Ovary (tissue), 3 donors: ENCODE data around the gene LSM14A.

ENCODE experiments used
- EP300 ChIP-seq: sonication (generic); formaldehyde crosslinking; IDR thresholded peaks from one replicate; pipeline ENCODE4 v1.6.1; 2017; ENCODE audit warnings: antibody characterized with exemption
- POLR2A ChIP-seq: fragments of 450-650 bp; IDR thresholded peaks from one replicate; pipeline ENCODE4 v1.6.1; 2017; ENCODE audit warnings: antibody characterized with exemption, mild to moderate bottlenecking, moderate library complexity
- TF ChIP-seq, protein P1 (sequence below), 3 donors: fragments of 450-650 bp in 2 of 3; fragments of 200-600 bp in 1 of 3; IDR thresholded peaks; one replicate each; pipeline versions ENCODE4 v1.5.1 to v1.8.0; 2016 to 2022; ENCODE audit warnings: antibody characterized with exemption in 3 of 3, mild to moderate bottlenecking in 1 of 3
- donor health status: DM: no; HTN: no; CAD: no.

DNA sequence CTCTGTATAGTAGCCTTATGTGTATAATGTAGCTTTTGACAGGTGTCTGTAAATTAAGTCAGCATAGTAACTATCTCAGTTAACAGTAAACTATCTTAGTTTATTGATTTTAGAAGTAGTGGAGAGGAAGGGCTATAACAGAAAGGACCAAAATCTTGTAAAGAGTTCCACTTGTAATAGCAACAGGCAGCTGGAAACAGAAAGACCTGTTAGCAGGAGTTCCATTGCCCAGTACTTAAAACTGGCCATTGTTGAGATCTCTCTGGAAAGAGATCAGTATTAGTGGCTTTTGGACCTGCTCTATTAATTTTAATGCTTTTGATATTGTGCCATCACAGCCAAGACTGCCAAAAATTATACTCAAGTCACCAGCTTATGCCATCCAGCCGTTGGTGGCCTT lies 50.1 kb downstream of the LSM14A start:
- TF ChIP-seq, protein P1, sequence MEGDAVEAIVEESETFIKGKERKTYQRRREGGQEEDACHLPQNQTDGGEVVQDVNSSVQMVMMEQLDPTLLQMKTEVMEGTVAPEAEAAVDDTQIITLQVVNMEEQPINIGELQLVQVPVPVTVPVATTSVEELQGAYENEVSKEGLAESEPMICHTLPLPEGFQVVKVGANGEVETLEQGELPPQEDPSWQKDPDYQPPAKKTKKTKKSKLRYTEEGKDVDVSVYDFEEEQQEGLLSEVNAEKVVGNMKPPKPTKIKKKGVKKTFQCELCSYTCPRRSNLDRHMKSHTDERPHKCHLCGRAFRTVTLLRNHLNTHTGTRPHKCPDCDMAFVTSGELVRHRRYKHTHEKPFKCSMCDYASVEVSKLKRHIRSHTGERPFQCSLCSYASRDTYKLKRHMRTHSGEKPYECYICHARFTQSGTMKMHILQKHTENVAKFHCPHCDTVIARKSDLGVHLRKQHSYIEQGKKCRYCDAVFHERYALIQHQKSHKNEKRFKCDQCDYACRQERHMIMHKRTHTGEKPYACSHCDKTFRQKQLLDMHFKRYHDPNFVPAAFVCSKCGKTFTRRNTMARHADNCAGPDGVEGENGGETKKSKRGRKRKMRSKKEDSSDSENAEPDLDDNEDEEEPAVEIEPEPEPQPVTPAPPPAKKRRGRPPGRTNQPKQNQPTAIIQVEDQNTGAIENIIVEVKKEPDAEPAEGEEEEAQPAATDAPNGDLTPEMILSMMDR (IDR thresholded peaks at IDR 0.05), result no peak
- TF ChIP-seq POLR2A (no peak), EP300 (no peak)
